Fibroblast of skin of left biceps (primary cell): ENCODE data around the gene BFAR.
"Not testable (repeated sequence)": the region's sequence is repeated elsewhere in the genome, so short reads cannot be mapped to it uniquely, and the experiment has no call there.

Source experiments
- DNase-seq, 2 experiments: peaks; one replicate each; pipeline ENCODE4 v3.0.0-alpha.2; 2013; ENCODE audit warnings: low read depth in 2 of 2

The BFAR gene, protein sequence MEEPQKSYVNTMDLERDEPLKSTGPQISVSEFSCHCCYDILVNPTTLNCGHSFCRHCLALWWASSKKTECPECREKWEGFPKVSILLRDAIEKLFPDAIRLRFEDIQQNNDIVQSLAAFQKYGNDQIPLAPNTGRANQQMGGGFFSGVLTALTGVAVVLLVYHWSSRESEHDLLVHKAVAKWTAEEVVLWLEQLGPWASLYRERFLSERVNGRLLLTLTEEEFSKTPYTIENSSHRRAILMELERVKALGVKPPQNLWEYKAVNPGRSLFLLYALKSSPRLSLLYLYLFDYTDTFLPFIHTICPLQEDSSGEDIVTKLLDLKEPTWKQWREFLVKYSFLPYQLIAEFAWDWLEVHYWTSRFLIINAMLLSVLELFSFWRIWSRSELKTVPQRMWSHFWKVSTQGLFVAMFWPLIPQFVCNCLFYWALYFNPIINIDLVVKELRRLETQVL

DNA sequence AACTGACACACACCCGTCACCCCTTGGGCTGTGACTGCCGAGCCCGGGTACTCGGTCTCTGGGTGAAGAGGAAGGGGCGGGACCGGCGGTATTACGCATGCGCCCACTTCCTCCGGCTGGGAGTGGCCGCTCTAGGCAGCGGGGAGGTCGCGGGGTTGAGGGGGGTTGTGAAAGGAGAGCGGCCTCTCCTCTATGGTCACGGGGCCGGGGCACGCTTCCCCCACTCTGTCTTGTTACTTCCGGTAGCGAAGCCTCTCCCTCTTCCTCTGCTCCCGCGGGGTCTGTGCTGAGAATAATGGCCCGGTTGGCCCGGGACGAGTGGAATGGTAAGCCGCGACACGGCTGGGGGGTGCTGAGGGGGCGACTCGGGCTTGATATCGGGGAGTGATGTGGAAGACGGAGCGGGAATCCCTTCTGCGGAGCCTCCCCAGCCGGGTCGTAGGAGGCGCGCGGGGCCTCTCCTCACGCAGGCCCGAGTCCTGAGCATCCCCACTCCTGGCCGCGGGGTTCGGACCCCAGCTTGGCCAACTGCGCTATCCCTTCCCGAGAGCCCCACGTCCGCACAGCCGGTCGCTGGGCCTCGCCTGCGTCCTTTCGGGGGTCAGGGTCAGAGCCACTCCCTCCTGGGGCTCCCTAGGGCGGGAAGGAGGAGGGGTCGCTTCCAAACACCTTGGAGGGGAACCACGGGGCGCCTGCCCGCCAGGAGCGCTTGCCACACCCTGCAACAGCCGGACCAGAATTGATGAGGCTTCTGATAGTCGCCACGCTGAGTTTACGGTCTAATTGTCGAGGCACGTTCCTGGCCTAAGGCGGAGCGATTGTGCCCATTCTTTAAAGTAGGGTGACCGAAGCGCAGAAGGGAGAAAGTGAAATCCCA lies at the start of gene BFAR:
Gene BFAR, plus strand, starts transcription at position 259 of the 877 bp plus-strand sequence. CDS start 11,396 bp downstream, outside the sequence.
- DNase-seq: peak; percentile 88 to 90

DNA sequence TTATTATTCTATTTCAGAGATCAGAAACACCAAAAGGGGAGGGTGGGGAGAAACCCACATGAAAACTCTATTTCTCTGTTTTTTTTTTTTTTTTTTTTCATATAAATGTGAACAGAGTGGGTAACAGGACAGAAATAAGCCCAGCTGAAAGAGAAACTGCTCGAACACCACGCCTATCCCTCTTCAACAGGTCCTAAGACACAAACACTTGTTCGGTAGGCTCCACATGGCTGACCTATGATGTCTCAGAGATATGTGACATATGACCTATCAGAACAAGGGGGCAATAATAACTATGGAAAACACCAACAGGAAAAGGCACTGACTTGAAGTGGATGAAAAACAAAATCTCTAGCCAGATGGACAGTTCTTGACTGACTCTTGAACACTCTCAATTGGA lies 47.5 kb upstream of the BFAR start:
- DNase-seq: no peak

DNA sequence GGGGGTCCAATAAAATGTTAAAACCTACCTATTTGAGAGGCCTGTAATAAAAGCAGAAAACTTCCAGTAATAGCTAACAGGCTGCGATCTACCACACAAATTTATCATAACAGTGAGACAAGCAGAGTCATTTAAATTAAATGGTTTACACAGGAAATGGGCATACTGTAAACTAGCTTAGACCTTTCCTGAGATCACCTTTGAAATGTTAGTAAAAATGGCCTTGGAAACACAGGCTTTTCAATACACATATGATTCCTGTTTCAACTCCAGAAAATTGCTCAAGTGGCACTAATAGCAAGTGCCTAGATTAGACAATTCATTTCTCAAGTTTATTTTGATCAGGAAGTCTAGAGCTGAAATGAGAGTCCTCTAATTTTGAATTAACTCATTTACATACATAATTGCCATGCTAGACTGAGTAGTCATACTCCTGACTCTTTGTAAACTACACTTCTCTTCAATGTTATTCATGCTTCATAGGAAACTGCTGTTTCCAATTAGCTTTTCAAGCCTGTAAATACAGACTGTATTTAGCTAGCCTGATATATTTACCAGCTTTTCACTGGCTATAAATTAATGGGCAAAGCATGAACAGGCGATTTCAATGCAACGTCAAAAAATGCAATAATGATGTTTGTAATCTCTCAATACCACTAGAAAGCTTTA lies 46.0 kb upstream of the BFAR start:
- no peak for DNase-seq

DNA sequence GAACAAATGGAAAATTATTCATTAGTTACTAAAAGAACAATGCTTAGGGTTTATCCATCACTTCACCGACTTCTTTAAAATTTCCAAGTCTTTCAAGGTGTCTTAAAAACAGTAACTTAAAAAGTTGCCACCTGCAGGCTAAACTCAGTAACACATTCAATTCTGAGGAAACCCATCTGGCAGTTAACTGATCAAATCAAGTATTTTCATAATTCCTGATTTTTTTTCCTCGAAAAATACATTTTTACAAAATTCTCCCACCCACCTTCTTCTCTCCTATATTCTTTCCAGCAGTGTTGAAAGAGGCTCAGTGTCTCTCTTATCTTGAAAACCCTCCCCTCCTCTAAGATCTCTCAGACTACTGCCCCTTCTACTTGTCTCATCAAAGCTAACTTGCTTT lies 32.6 kb upstream of the BFAR start:
- DNase-seq: peak; percentile 2 to 12

DNA sequence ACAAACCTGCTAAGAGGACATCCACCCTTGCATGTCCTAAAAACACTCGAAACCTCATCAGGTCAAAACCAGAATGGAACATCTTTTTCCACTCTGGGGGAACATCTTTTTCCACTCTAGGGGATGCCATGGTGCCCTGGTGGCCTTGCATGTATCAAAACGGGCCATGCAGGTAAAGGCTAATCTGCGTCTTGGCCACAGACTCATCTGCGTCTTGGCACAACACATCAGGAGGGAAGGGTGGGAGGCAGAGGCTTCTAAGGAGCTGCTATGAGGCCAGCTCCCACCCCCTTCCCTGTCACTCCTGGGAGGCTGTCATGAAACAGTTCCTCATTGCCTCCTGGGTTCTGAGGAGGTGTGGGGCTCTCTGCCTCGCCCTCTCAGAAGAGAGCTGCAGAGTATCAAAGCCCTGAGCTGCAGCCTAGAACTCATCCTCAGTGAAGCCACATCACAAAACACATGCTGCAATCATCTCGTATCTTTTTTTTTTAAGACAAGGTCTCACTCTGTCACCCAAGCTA lies 30.2 kb upstream of the BFAR start:
- no peak for DNase-seq

DNA sequence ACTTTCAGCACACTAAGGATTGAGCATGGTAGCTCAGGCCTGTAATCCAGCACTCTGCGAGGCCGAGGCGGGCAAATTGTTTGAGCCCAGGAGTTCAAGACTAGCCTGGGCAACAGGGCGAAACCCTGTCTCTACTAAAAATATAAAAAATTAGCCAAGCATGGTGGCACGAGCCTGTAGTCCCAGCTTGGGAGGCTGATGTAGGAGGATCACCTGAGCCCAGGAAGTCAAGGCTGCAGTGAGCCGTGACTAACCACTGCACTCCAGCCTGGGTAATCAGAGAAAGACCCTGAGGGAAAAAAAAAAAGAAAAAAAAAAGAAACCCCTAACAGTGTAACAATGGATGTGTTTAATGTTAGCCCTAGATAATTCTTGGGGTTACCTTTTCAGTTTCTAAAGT lies 26.6 kb upstream of the BFAR start:
- no peak for DNase-seq

DNA sequence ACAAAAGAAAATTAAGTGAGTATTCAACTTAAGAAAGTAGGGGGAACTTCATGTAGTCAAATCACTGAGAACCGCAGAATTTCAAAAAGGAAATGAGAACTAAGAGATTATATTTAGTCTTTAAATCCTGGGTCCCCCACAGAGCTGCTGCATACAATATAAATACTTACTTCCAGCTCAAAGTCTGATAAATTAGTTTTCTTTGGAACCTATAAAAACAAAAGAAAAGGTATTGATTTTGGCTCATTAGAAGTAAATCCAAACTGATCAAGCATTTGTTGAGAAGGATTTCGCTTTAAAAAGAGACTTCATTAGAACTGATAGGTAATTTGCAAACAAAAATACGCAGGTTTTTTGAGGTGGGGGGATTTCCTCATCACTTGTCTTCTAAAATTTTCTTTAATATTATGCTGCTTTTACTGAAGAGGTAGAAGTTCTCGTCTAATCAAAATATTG lies 24.6 kb upstream of the BFAR start:
- no peak for DNase-seq

DNA sequence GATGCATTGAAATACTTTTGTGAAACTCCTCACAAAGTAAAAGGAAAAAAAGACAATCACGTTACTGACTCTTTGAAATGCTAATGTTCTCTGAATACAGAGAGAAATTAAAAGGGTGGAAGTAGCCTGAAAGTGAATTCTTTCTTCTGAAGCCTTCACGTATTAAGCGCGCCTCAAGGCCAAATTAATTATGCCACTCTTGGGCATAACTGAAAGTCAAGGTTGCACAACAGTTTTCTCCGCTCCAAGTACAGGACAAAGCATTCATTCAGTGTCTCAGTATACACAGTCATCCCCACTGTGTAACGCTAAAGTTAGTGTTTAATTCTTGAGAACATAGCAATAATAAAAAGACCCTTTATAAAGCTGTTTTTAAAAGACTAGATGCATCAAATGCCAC lies 24.1 kb upstream of the BFAR start:
- no peak for DNase-seq

DNA sequence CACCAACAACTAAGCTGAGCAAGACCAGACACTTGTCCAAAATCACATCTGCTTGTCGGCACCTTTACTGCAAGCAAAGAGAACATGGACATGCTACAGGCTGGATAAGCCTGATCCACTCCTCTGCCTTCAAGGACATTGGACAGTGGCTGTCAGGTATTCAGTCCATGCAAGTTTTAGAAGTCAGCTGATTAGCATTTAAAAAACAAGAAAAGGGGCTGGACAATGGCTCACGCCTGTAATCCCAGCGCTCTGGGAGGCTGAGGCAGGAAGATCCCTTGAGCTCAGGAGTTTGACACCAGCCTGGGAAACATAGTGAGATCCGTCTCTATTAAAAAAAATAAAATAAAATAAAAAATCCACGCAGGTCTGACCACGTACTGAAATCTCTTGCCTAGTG lies 23.0 kb upstream of the BFAR start:
- no peak for DNase-seq

DNA sequence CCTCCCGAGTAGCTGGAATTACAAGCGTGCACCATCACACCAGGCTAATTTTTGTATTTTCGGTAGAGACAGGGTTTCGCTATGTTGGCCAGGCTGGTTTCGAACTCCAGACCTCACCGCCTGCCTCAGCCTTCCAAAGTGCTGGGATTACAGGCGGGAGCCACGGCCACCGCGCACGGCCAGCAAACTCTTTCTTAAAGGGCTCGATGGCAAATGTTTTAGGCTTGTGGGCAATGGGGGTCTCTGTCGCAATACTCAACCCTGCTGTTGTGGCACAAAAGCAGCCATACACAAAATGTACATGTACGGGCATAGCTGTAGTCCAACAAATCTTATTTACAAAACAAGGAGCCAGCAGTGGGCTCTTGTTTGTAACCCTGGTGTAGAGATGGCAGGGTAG lies 21.1 kb upstream of the BFAR start:
- no peak for DNase-seq

DNA sequence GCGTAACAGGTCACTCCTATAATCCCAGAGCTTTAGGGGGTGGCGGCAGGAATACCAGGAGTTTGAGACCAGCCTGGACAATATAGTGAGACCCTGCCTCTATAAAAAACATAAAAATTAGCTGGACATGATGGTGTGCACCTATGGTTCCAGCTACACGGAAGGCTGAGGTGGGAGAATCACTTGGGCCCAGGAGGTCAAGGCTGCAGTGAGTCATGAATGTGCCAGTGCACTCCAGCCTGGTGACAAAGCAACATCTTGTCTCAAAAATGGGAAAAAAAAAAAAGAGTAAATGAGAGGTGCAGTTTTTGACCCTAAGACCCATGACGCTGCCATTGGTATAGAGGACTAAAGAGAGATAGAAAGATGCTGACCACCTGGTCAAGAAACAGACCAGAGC lies 18.8 kb upstream of the BFAR start:
- DNase-seq: no peak

DNA sequence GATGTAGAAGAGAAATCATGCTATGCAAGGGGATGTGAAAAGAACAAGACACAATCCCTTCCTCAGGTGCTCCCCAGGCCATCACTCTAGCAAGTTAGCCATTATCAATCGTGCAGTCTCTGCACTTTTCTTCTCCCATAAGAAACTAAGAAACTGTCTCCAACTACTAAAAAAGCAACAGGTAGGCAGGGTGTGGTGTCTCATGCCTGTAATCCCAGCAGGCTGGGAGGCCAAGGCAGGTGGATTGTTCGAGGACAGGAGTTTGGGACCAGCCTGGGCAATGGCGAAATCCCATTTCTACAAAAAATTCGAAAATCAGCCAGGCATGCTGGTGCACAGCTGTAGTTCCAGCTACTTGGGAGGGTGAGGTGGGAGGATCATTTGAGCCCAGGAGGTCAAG lies 16.5 kb upstream of the BFAR start:
- no peak for DNase-seq

DNA sequence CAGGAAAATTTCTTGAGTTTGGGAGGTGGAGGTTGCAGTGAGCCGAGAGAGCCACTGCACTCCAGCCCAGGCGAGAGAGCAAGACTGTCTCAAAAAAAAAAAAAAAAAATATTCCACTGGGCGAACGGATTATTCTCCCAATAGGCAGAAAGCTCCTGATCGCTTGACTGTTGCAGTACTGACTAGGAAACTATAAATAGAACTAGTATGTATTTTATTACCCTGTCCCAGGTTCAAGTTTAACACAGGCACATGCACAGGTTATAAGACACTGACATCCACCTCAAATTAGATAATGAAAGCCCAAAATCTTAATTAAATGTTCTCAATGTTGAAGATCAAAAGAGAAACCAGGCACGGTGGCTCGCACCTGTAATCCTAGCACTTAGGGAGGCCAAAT lies 14.2 kb upstream of the BFAR start:
- DNase-seq: no peak

DNA sequence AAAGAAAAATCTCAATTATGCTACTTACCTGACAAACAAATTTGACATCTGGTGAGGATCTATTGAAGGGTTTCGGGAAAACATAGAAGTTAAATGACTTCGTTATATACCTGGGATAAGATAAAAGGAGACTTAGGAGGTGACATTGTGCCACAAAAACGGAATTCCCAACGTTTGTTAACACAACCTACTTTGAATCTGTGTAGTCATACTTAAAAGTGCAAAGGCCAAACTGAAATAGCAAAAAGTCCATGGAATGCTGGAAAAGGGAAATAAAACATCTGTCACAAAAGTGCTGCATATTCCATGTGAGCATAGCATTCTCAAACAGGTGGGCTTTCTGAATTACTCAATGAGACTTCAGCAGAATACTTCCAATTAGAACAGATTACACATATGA lies 5.7 kb upstream of the BFAR start:
- no peak for DNase-seq

DNA sequence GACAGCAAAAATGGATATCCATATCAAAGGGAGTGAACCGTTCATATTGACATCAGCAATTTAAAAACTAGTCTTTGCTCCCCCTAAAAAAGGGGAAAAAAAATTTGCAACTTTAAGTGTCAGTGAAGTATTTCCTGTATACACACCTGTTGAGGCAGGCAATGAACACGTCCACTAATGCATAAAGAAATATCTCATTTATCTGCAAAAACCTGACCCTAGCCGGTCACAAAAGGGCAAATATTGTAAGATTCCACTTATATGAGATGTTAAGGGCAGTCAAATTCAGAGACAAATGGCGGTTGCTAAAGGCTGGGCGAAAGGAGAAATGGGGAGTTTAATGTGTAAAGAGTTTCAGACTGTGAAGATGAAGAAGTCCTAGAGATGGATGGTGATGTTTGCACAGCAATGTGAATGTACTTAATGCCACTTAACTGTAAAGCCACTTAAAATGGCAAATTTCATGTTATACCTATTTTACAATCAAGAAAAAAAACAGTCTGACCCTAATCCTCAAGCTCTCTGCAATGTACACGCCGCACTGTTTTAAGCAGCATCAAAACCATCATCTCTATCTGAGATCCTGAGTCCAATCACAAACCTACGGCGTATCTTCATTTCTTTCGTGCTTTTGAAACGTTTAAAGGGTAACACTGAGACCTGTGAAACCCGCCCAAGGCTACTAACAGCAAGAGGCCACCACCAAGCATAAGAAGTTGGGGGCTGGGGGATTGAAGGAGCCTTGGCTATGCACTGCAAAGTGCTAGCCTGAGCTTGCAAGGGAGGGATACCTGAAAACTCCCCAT lies 3.7 kb upstream of the BFAR start:
- no peak for DNase-seq

DNA sequence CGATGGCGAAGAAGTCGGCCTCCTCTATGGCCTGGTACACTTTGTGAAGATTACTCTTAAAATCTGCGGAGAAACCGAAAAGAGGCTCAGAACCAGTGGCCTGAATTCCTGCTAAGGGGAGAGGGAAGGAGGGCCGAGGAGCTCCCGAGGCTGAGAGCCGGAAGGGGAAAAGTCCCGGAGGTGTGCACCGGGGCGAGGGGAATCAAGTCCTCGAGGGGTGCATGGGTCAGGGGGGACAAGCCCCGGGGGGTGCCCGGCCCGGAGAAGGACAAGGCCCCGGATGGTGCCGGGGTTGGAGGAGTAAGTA lies 3.2 kb upstream of the BFAR start:
- DNase-seq: no peak

DNA sequence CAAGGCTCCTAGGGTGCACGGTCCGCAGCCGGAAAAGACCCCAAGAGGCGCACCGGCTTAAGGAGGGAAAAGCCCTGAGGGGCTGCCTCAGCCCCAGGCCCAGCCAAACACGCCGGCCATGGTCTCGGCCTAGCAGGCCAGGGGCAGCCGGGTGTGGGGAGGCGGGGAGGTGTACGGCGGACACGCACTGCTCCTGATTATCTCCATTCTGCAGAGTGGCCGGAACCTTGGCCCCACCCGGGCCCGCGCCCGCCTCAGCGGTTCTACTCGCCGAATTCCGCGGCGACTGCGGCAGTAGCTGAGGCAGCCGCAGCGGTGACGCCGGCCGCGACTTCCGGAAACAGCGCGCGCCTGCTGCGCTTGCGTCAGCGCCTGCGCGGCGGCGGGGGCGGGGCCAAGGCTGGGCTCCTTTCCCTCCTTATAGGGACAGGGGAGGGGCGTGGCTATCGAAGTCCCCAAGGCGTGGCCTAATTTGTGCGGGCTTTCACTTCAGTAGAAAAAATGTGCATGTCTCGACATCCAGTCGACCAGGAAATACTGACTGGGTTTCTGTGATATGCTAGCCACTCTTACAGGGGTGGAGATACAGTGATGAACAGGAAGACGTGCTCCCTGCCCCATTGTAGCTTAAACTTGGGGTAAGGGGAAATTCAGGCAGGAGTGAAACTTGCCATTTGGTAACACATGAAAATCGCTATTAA lies 2.7 kb upstream of the BFAR start, which contains the start of gene PARN:
Gene PARN, minus strand, starts transcription at position 342 of the 701 bp plus-strand sequence. Its CDS starts 135 bp downstream, at position 207.
- DNase-seq: peak; percentile 91 to 92

DNA sequence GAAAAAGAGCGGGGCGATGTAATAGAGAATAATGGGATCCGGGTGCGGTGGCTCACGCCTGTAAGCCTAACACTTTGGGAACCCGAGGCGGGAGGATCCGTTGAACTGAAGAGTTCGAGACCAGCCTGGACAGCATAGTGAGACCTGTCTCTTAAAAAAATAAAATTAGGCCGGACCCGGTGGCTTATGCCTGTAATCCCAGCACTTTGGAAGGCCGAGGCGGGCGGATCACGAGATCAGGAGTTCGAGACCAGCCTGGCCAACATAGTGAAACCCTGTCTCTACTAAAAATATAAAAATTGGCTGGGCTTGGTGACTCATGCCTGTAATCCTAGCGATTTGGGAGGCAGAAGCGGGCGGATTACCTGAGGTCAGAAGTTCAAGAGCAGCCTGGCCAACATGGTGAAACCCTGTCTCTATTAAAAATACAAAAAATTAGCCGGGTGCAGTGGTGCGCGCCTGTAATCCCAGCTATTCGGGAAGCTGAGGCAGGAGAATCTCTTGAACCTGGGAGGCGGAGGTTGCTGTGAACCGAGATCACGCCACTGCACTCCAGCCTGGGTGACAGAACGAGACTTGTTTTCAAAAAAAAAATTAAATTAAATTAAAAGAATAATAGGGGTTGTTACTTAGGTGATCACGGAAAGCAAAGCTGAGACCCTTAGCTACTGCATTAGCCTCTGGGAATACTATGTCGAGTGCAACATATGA lies 2.0 kb upstream of the BFAR start:
- not testable (repeated sequence) for DNase-seq

DNA sequence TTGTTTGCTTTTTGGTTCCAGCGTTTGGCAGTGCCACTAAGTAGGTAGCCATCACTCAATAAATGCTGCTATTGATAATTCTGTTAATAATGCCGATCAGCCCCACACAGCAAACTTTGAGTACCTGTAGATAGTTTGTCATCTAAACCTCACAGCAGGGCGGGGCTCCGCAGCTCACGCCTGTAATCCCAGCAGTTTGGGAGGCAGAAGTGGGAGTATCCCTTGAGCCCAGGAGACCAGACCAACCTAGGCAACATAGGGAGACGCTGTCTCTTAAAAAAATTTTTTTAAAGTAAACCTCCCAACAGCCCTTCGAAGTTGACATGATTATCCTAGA lies 1.6 kb downstream of the BFAR start:
- DNase-seq: no peak
